Activated CD4-positive, alpha-beta memory T cell treated with anti-CD3 and anti-CD28 coated beads, Interleukin-2, amount 10 ng/mL, durations not matched to agents 7 days and 5 days (primary cell): Measurements from ENCODE around the gene NSUN3. TPM values are rescaled to one million over a fixed set of nuclear protein-coding genes. Genes with fewer than 3 reads are reported as not detected.

Experiments
- CTCF ChIA-PET: fragments of 350-600 bp; sonication (Branson Sonifier 250); formaldehyde crosslinking; loops from one replicate; lab custom pipeline; 2021; ENCODE audit warnings: antibody characterized with exemption, inconsistent platforms; lab: Charles Lee
- POLR2A ChIA-PET: fragments of 350-600 bp; sonication (Branson Sonifier 250); formaldehyde crosslinking; loops from one replicate; lab custom pipeline; 2021; ENCODE audit warnings: antibody characterized with exemption; lab: Charles Lee
- DNase-seq: peaks from one replicate; pipeline ENCODE4 v3.0.0-alpha.2; 2020
- H3K27ac Mint-ChIP-seq: one replicate; pipeline ENCODE4 v1.8.0; 2021; ENCODE audit warnings: mild to moderate bottlenecking, mixed read lengths
- H3K27me3 Mint-ChIP-seq: one replicate; pipeline ENCODE4 v1.8.0; 2021; ENCODE audit warnings: mixed read lengths
- H3K36me3 Mint-ChIP-seq: one replicate; pipeline ENCODE4 v1.8.0; 2021; ENCODE audit warnings: low read depth, mixed read lengths
- H3K4me1 Mint-ChIP-seq: one replicate; pipeline ENCODE4 v1.8.0; 2021; ENCODE audit warnings: mixed read lengths
- H3K4me3 Mint-ChIP-seq: one replicate; pipeline ENCODE4 v1.8.0; 2021; ENCODE audit warnings: mild to moderate bottlenecking, mixed read lengths
- H3K9me3 Mint-ChIP-seq: one replicate; pipeline ENCODE4 v1.8.0; 2021; ENCODE audit warnings: mixed read lengths
- total RNA-seq, 2 experiments: library from RNA; stranded (reverse); gene quantifications; one replicate each; pipeline ENCODE4 v1.2.3, GENCODE V29; 2021

The NSUN3 gene
- total RNA-seq, 2 experiments from 2014 or later = 15.2 to 16.1 TPM

DNA sequence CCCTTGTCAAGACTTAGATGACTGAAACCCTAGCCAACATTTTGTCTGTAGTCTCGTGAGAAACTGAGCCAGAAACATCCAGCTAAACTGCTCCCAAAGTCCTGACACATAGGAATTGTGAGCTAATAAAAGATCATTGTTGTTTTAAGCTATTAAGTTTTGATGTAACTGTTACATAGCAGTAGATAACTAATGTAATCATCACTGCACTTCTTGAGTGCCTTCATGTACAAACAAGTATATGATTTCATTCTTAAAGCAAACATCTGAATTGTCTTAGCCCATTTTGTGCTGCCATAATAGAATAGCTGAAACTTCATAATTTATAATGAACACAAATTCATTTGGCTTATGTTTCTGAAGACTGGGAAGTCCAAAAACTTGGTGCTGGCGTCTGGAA lies 87.3 kb downstream of the NSUN3 start:
- Mint-ChIP-seq H3K4me1 (no peaks in the 10 kb centered on the region), H3K4me3 (no peak overlapping the region), H3K9me3 (no peaks in the 10 kb centered on the region), H3K27ac (no peak overlapping the region), H3K36me3 (no peaks in the 10 kb centered on the region), H3K27me3 (no peaks in the 10 kb centered on the region)
- CTCF ChIA-PET = no interaction called here
- no peak for DNase-seq
- POLR2A ChIA-PET = no interaction called here

- CTCF ChIA-PET = no interaction called here
- no peak overlapping the region for H3K4me3 Mint-ChIP-seq
- no peaks in the 10 kb centered on the region for H3K27me3 Mint-ChIP-seq
- POLR2A ChIA-PET = no interaction called here
- no peak overlapping the region for H3K27ac Mint-ChIP-seq
- H3K9me3 Mint-ChIP-seq = no peaks in the 10 kb centered on the region
- DNase-seq = no peak
- H3K36me3 Mint-ChIP-seq = no peaks in the 10 kb centered on the region
- no peaks in the 10 kb centered on the region for H3K4me1 Mint-ChIP-seq
Measured at GRCh38 chr3:94156626-94157025, 93.8 kb downstream of the NSUN3 start.

- CTCF ChIA-PET = no interaction called here
- H3K27me3 Mint-ChIP-seq = no peaks in the 10 kb centered on the region
Measured at GRCh38 chr3:94158512-94158911, 95.7 kb downstream of the NSUN3 start.

GRCh38 chr3:94159062-94159828 lies 96.4 kb downstream of the NSUN3 start:
- Mint-ChIP-seq H3K9me3 (no peaks in the 10 kb centered on the region), H3K27ac (no peak overlapping the region), H3K36me3 (no peaks in the 10 kb centered on the region), H3K4me3 (no peak overlapping the region), H3K27me3 (no peaks in the 10 kb centered on the region), H3K4me1 (no peaks in the 10 kb centered on the region)
- ChIA-PET CTCF (no interaction called here), POLR2A (no interaction called here)
- DNase-seq = no peak

More at GRCh38 chr3:94158512-94158911, 95.7 kb downstream of the NSUN3 start:
- POLR2A ChIA-PET = no interaction called here
- Mint-ChIP-seq H3K9me3 (no peaks in the 10 kb centered on the region), H3K4me1 (no peaks in the 10 kb centered on the region), H3K36me3 (no peaks in the 10 kb centered on the region), H3K27ac (no peak overlapping the region), H3K4me3 (no peak overlapping the region)
- DNase-seq = no peak

GRCh38 chr3:94162700-94163099 lies 99.8 kb downstream of the NSUN3 start:
- no peak for DNase-seq
- Mint-ChIP-seq H3K27ac (no peak overlapping the region), H3K27me3 (peaks cover 3% of the 10 kb centered on the region), H3K4me1 (no peaks in the 10 kb centered on the region), H3K36me3 (no peaks in the 10 kb centered on the region), H3K9me3 (no peaks in the 10 kb centered on the region), H3K4me3 (no peak overlapping the region)
- CTCF ChIA-PET = no interaction called here
- POLR2A ChIA-PET = no interaction called here

- CTCF ChIA-PET = no interaction called here
- POLR2A ChIA-PET = no interaction called here
- no peaks in the 10 kb centered on the region for H3K9me3 Mint-ChIP-seq
- H3K4me1 Mint-ChIP-seq = no peaks in the 10 kb centered on the region
- H3K27ac Mint-ChIP-seq = no peak overlapping the region
- H3K27me3 Mint-ChIP-seq = peaks cover 3% of the 10 kb centered on the region
- no peak for DNase-seq
- no peaks in the 10 kb centered on the region for H3K36me3 Mint-ChIP-seq
- H3K4me3 Mint-ChIP-seq = no peak overlapping the region
Measured at GRCh38 chr3:94167346-94167745, 104.5 kb downstream of the NSUN3 start.

GRCh38 chr3:94167796-94168195 lies 104.9 kb downstream of the NSUN3 start:
- Mint-ChIP-seq H3K9me3 (no peaks in the 10 kb centered on the region), H3K36me3 (no peaks in the 10 kb centered on the region), H3K27me3 (peaks cover 3% of the 10 kb centered on the region), H3K4me1 (no peaks in the 10 kb centered on the region), H3K27ac (no peak overlapping the region), H3K4me3 (no peak overlapping the region)
- CTCF ChIA-PET = no interaction called here
- DNase-seq = no peak
- POLR2A ChIA-PET = no interaction called here

DNA sequence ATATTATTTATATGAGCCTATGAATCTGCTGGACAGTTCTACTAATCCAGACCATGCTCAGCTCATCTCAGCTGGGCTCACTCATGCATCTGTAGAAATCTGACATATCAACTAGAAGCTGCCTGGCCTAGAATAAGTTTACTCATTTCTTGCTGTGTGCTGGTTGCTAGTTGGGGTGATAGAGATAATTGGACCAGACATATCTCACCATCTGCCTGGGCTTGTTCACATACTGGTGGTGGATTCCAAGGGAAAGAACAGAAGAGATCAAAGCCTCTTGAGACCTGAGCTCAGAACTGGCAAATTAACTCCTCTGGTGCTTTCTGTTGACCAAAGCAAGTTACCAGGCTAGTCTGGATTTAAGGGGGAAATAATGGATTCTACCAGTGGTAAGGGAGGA lies 109.1 kb downstream of the NSUN3 start:
- Mint-ChIP-seq H3K27me3 (peaks cover 2% of the 10 kb centered on the region), H3K4me3 (no peak overlapping the region), H3K9me3 (no peaks in the 10 kb centered on the region), H3K27ac (no peak overlapping the region), H3K4me1 (no peaks in the 10 kb centered on the region), H3K36me3 (no peaks in the 10 kb centered on the region)
- ChIA-PET POLR2A (no interaction called here), CTCF (interaction anchor here (1.6 kb wide), 1 partner anchor 68 kb away, joined by 3 read pairs; no protein-coding TSS in a partner anchor)
- no peak for DNase-seq

DNA sequence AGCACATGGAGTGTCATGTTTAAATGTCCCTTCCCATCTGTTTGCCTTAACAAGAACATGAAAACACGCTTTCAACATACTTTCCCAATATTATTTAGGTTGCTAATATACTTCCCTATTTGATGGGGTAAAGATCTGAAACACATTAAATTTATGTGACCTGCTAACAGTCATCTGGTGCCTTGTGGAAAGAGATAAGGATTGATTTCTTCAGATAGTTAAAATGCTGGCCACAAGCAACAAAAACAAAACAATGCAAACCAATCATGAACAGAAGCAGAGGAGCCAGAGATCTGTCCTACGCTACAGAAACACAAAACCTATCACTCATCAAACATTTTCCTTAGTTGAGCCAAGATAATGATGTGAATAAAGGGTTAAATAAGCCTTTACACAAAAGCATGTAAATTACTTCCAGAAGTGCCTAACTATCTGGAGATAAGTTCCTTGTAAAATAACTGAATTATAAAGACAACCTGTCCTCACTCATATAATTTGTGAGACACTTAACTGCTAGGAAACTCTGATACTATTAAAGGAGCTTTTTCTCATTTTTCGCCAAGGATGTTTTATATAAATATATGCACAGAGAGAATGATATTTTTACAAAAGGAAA lies 109.9 kb downstream of the NSUN3 start:
- H3K36me3 Mint-ChIP-seq = no peaks in the 10 kb centered on the region
- no peak overlapping the region for H3K4me3 Mint-ChIP-seq
- no peaks in the 10 kb centered on the region for H3K4me1 Mint-ChIP-seq
- ChIA-PET CTCF (interaction anchor here (1.6 kb wide), 1 partner anchor 69 kb away, joined by 3 read pairs; no protein-coding TSS in a partner anchor), POLR2A (no interaction called here)
- no peak for DNase-seq
- no peaks in the 10 kb centered on the region for H3K9me3 Mint-ChIP-seq
- H3K27me3 Mint-ChIP-seq = peaks cover 2% of the 10 kb centered on the region
- no peak overlapping the region for H3K27ac Mint-ChIP-seq

DNA sequence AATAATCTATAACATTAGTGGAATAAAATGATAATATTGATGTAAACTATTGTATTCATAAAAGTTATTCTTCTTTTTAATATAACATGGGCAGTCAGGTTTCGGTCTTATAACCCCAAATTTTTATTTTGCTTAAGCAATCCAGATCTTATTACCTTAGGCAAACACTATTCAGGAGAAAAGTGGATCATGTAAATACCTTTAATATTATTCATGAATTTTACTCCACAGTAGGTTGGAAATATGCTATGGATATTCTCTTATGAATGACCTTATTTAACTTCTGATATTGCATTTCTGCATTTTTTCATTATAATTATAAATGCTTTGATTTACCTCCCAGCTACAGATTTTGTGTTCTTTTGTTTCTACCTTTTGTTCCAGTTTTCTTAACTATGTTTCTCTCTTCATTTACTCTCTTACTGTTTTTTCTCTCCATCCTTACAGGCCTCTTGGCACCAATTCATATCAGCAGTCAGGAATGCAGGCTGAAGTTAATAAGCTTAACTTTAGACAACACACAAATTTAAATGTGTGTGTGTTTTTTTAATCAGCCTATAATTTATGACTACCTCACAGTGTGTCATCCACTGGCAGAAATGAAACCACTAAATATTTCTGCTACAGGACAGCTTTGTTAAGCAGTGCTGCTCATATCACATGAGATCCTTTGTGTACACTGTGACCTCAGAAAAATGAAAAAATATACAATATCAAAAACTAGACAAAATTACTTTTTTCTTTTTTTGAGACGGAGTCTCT lies 111.0 kb downstream of the NSUN3 start:
- no peaks in the 10 kb centered on the region for H3K4me1 Mint-ChIP-seq
- no peak overlapping the region for H3K27ac Mint-ChIP-seq
- DNase-seq = no peak
- no peak overlapping the region for H3K4me3 Mint-ChIP-seq
- POLR2A ChIA-PET = no interaction called here
- no peaks in the 10 kb centered on the region for H3K9me3 Mint-ChIP-seq
- H3K27me3 Mint-ChIP-seq = peaks cover 2% of the 10 kb centered on the region
- no peaks in the 10 kb centered on the region for H3K36me3 Mint-ChIP-seq
- CTCF ChIA-PET = no interaction called here

GRCh38 chr3:94175677-94176076 lies 112.8 kb downstream of the NSUN3 start:
- CTCF ChIA-PET = no interaction called here
- Mint-ChIP-seq H3K27ac (no peak overlapping the region), H3K4me1 (no peaks in the 10 kb centered on the region), H3K27me3 (peaks cover 2% of the 10 kb centered on the region), H3K36me3 (no peaks in the 10 kb centered on the region), H3K4me3 (no peak overlapping the region), H3K9me3 (no peaks in the 10 kb centered on the region)
- POLR2A ChIA-PET = no interaction called here
- no peak for DNase-seq

GRCh38 chr3:94176988-94177745 lies 114.3 kb downstream of the NSUN3 start:
- no peaks in the 10 kb centered on the region for H3K9me3 Mint-ChIP-seq
- H3K27ac Mint-ChIP-seq = no peak overlapping the region
- no peak overlapping the region for H3K4me3 Mint-ChIP-seq
- ChIA-PET POLR2A (no interaction called here), CTCF (no interaction called here)
- peaks cover 2% of the 10 kb centered on the region for H3K27me3 Mint-ChIP-seq
- no peak for DNase-seq
- no peaks in the 10 kb centered on the region for H3K36me3 Mint-ChIP-seq
- H3K4me1 Mint-ChIP-seq = no peaks in the 10 kb centered on the region
